Stimulated activated CD4-positive, alpha-beta T cell treated with anti-CD3 and anti-CD28 coated beads, Interleukin-12 subunit alpha, Interleukin-12 subunit beta, amount 100 ng/mL, for 24 hours (primary cell): ENCODE data around the gene PTPRF.
"Not testable (repeated sequence)": the region's sequence is repeated elsewhere in the genome, so short reads cannot be mapped to it uniquely, and the experiment has no call there.

Experiments
- DNase-seq, 2 experiments: peaks; one replicate each; pipeline ENCODE4 v3.0.0-alpha.2; 2020; ENCODE audit warnings: low read depth in 2 of 2

The PTPRF gene

GRCh38 chr1:43625063-43625780 is 94.5 kb downstream of the PTPRF start:
- no peak for DNase-seq

GRCh38 chr1:43632135-43632670 is 101.5 kb downstream of the PTPRF start:
- no peak for DNase-seq

- no peak for DNase-seq
These were observed 104.0 kb downstream of the PTPRF start for GRCh38 chr1:43634721-43635120.

- DNase-seq, result no peak
These were observed 105.4 kb downstream of the PTPRF start for GRCh38 chr1:43636006-43636641.

- no peak for DNase-seq
These were observed 106.6 kb downstream of the PTPRF start for GRCh38 chr1:43637267-43637666.

- DNase-seq, result not testable (repeated sequence)
These were observed 107.7 kb downstream of the PTPRF start for GRCh38 chr1:43638381-43638780.

GRCh38 chr1:43639976-43640794 is 109.5 kb downstream of the PTPRF start:
- no peak for DNase-seq

GRCh38 chr1:43644558-43644957 is 113.9 kb downstream of the PTPRF start:
- DNase-seq, result no peak

GRCh38 chr1:43645461-43645860 is 114.8 kb downstream of the PTPRF start:
- no peak for DNase-seq

- not testable (repeated sequence) for DNase-seq
These were observed 116.6 kb downstream of the PTPRF start for GRCh38 chr1:43647331-43647730.

- no peak for DNase-seq
These were observed 117.7 kb downstream of the PTPRF start for GRCh38 chr1:43648221-43648847.

GRCh38 chr1:43648876-43649477 is 118.3 kb downstream of the PTPRF start:
- DNase-seq, result no peak

- peak; percentile 75 to 89 for DNase-seq
These were observed 119.8 kb downstream of the PTPRF start for GRCh38 chr1:43650310-43651085.

GRCh38 chr1:43651188-43651587 is 120.5 kb downstream of the PTPRF start:
- DNase-seq, result no peak

GRCh38 chr1:43651902-43652301 is 121.2 kb downstream of the PTPRF start:
- DNase-seq, result no peak

GRCh38 chr1:43653339-43653738 is 122.7 kb downstream of the PTPRF start:
- DNase-seq, result no peak

GRCh38 chr1:43653893-43654292 is 123.2 kb downstream of the PTPRF start:
- no peak for DNase-seq

- DNase-seq, result no peak
These were observed 125.3 kb downstream of the PTPRF start for GRCh38 chr1:43655953-43656352.

GRCh38 chr1:43659212-43660166 is 128.8 kb downstream of the PTPRF start:
- DNase-seq, result no peak

GRCh38 chr1:43660355-43660754 is 129.7 kb downstream of the PTPRF start:
- DNase-seq, result no peak
